ENCODE results near the gene RTN4RL1. TPM values are rescaled to one million over a fixed set of nuclear protein-coding genes. Genes with fewer than 3 reads are reported as not detected.

RTN4RL1 gene
- total RNA-seq, 1 experiment from 2014 or later: 0.80 TPM

- no peak for DNase-seq (ENCODE audit: low read depth, low spot score)
- no peak for ATAC-seq
- Histone ChIP-seq H3K4me3 (ENCODE audit: low read depth in 2 of 2, low read length in 2 of 2) (no peak overlapping the region), H3K9me3 (ENCODE audit: control insufficient read depth, insufficient read depth, low read depth, low read length) (no peaks in the 10 kb centered on the region), H3K27ac (ENCODE audit: low read length) (no peak overlapping the region), H3K36me3 (ENCODE audit: control insufficient read depth, insufficient read depth, low read length) (no peaks in the 10 kb centered on the region), H3K27me3 (ENCODE audit: control insufficient read depth, insufficient read depth, low read length) (no peaks in the 10 kb centered on the region), H3K4me1 (ENCODE audit: control insufficient read depth, insufficient read depth, low read length) (no peaks in the 10 kb centered on the region)
- in situ Hi-C loops (cut with HindIII; ENCODE audit: low pct_unique_long_range_greater_than_20kb, low sequenced_read_pairs): no loop called here
- no peak for TF ChIP-seq TCF7L2 (IDR thresholded peaks at IDR 0.05; ENCODE audit: low read depth, low read length)
- POLR2A ChIA-PET: no interaction called here
- intact Hi-C loops (cut with micrococcal nuclease; ENCODE audit: unreplicated experiment): no loop called here
- no TSS peak for BruUV-seq (replicated peaks)
- CTCF ChIA-PET: interaction anchor here (0.8 to 1.4 kb wide), 2 partner anchors 108 to 110 kb away, joined by 3 to 4 read pairs; no protein-coding TSS in a partner anchor
Observed at GRCh38 chr17:2018716-2019510, 6.2 kb downstream of the RTN4RL1 start.

DNA sequence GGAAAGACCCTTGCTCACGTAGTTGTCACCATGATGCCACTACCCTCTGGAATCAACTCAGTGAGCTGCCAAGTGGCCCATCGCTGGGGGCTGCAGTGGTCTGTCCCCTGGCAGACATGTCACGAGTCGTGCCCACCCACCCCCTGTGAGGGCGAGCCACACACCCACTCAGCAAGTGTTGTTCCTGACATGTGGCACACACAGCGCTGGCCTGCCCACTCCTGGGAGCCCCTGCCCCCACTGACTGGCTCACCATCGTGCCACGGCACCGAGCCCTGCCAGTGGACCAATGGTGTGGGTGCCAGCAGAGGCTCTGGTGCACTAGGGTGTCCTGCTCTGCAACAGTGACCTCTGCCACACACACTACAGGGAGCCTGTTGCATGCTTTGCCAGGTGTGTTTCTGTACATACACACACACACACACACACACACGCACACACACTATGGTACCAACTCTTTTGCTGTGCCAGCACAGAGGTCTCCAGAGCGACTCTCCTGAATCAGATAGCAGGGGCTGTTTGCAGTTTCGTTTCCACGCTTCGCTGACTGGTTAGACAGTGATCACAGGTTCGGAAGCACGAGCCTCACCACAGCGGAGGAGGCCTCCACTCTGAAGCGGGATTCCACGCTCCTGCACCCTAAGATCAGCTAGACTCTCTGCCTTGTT is 7.7 kb downstream of the RTN4RL1 start:
- POLR2A ChIA-PET: no interaction called here
- ATAC-seq: no peak

More for the DNA sequence above, 7.7 kb downstream of the RTN4RL1 start:
- Histone ChIP-seq H3K4me3 (ENCODE audit: low read depth in 2 of 2, low read length in 2 of 2) (no peak overlapping the region), H3K9me3 (ENCODE audit: control insufficient read depth, insufficient read depth, low read depth, low read length) (no peaks in the 10 kb centered on the region), H3K27ac (ENCODE audit: low read length) (no peak overlapping the region), H3K36me3 (ENCODE audit: control insufficient read depth, insufficient read depth, low read length) (no peaks in the 10 kb centered on the region), H3K4me1 (ENCODE audit: control insufficient read depth, insufficient read depth, low read length) (no peaks in the 10 kb centered on the region), H3K27me3 (ENCODE audit: control insufficient read depth, insufficient read depth, low read length) (no peaks in the 10 kb centered on the region)
- CTCF ChIA-PET: no interaction called here
- no peak for DNase-seq (ENCODE audit: low read depth, low spot score)
- no TSS peak for BruUV-seq (replicated peaks)
- in situ Hi-C loops (cut with HindIII; ENCODE audit: low pct_unique_long_range_greater_than_20kb, low sequenced_read_pairs): no loop called here
- intact Hi-C loops (cut with micrococcal nuclease; ENCODE audit: unreplicated experiment): no loop called here
- TF ChIP-seq CTCF (IDR thresholded peaks at IDR 0.05) (no peak), TCF7L2 (IDR thresholded peaks at IDR 0.05; ENCODE audit: low read depth, low read length) (no peak), SIN3A (IDR thresholded peaks at IDR 0.05; ENCODE audit: borderline replicate concordance, insufficient read depth, low read depth, low read length) (no peak), REST (IDR thresholded peaks at IDR 0.05; ENCODE audit: insufficient read depth in 1 of 2, low read depth in 2 of 2, low read length in 1 of 2) (no peak), POLR2AphosphoS5 (IDR thresholded peaks at IDR 0.05; ENCODE audit: low read depth, low read length) (no peak)

Measured in Panc1 (cell line).